DND-41 (cell line): ENCODE measurements around the gene MCCD1.

ENCODE experiments used
- ATAC-seq: fragments of 200-7000 bp; cut with Tn5 transposase; 3 replicates; pipeline ENCODE4 v1.9.1; 2021; ENCODE audit warnings: low read depth; ENCODE audit not compliant: insufficient read depth
- DNase-seq: peaks from one replicate; pipeline ENCODE4 v3.0.0-alpha.2; 2020
- H2AFZ ChIP-seq: 2 replicates; pipeline ENCODE4 v1.6.0; 2012; ENCODE audit warnings: low read depth, low read length
- H3K27ac ChIP-seq: 2 replicates; pipeline ENCODE4 v1.5.1; 2012; ENCODE audit warnings: low read length, inconsistent platforms
- H3K27me3 ChIP-seq: fragments of 200-600 bp; sonication (generic); 2 replicates; pipeline ENCODE4 v1.6.0; 2012; ENCODE audit warnings: low read length, mild to moderate bottlenecking, inconsistent platforms; ENCODE audit not compliant: insufficient read depth, poor library complexity
- H3K36me3 ChIP-seq: 2 replicates; pipeline ENCODE4 v1.5.1; 2012; ENCODE audit warnings: low read length, inconsistent platforms; ENCODE audit not compliant: insufficient read depth
- H3K4me1 ChIP-seq: 2 replicates; pipeline ENCODE4 v1.5.1; 2012; ENCODE audit warnings: mild to moderate bottlenecking, low read length; ENCODE audit not compliant: insufficient read depth
- H3K4me2 ChIP-seq: 2 replicates; pipeline ENCODE4 v1.6.0; 2012; ENCODE audit warnings: mild to moderate bottlenecking, moderate library complexity, low read length, inconsistent platforms; ENCODE audit not compliant: insufficient read depth
- H3K4me3 ChIP-seq, 2 experiments: fragments of 200-600 bp in 1 of 2; shearing (Covaris generic) in 1 of 2; 2 replicates each; pipeline ENCODE4 v1.5.1; 2012 to 2016; ENCODE audit warnings: inconsistent platforms in 2 of 2, low read length in 2 of 2, mild to moderate bottlenecking in 2 of 2, low read depth in 1 of 2, moderate library complexity in 1 of 2
- H3K79me2 ChIP-seq: 2 replicates; pipeline ENCODE4 v1.6.0; 2012; ENCODE audit warnings: low read length, inconsistent platforms; ENCODE audit not compliant: insufficient read depth
- H3K9ac ChIP-seq: 2 replicates; pipeline ENCODE4 v1.6.0; 2012; ENCODE audit warnings: low read depth, mild to moderate bottlenecking, inconsistent platforms, low read length, moderate library complexity
- H3K9me3 ChIP-seq: 2 replicates; pipeline ENCODE4 v1.5.1; 2012; ENCODE audit warnings: low read length, moderate library complexity, mild to moderate bottlenecking, inconsistent platforms; ENCODE audit not compliant: insufficient read depth, severe bottlenecking
- H4K20me1 ChIP-seq: 2 replicates; pipeline ENCODE4 v1.6.0; 2012; ENCODE audit warnings: low read length; ENCODE audit not compliant: insufficient read depth
- EZH2 ChIP-seq: IDR thresholded peaks from 3 replicates; pipeline ENCODE4 v1.6.1; 2012; ENCODE audit warnings: borderline replicate concordance, low read depth, mild to moderate bottlenecking, moderate library complexity, low read length, inconsistent platforms; ENCODE audit not compliant: severe bottlenecking
- TF ChIP-seq, protein P1 (sequence below): IDR thresholded peaks from 2 replicates; pipeline ENCODE4 v1.5.1; 2012; ENCODE audit warnings: borderline replicate concordance, low read length, moderate library complexity, mild to moderate bottlenecking; ENCODE audit not compliant: poor library complexity, severe bottlenecking; ENCODE audit errors: extremely low read depth

MCCD1 gene

DNA sequence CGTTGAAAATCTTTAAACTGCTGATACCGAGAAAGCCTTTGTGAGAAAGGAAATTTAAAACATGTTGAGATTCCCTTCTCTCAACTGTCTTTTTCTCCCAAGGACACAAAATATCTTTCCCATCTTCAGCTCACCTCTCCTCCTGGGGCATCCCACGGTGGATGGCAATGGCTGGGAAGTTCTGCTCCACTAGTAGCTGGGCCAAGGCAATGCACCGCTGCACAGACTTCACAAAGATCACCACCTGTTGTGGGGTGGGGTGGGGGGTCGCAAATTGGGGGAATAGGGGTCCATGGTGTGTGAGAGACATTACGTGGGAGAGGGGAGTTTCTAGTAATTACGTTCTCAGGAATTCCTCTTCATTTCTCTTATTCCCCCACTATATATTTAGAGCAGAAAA is 2.4 kb downstream of the MCCD1 start:
- Histone ChIP-seq H2AFZ (no peak overlapping the region), H3K36me3 (peaks cover 67% of the 10 kb centered on the region), H3K9me3 (no peaks in the 10 kb centered on the region), H3K27me3 (no peaks in the 10 kb centered on the region), H3K4me3 (no peak overlapping the region), H3K4me1 (0 out of 2 replicates have a peak, but pooled peaks cover 3% of the 10 kb centered on the region), H3K9ac (no peak overlapping the region), H4K20me1 (peaks cover 70% of the 10 kb centered on the region), H3K27ac (no peak overlapping the region), H3K79me2 (peaks cover 29% of the 10 kb centered on the region), H3K4me2 (no peak overlapping the region)
- ATAC-seq: no peak
- no peak for TF ChIP-seq EZH2
- TF ChIP-seq, protein P1, sequence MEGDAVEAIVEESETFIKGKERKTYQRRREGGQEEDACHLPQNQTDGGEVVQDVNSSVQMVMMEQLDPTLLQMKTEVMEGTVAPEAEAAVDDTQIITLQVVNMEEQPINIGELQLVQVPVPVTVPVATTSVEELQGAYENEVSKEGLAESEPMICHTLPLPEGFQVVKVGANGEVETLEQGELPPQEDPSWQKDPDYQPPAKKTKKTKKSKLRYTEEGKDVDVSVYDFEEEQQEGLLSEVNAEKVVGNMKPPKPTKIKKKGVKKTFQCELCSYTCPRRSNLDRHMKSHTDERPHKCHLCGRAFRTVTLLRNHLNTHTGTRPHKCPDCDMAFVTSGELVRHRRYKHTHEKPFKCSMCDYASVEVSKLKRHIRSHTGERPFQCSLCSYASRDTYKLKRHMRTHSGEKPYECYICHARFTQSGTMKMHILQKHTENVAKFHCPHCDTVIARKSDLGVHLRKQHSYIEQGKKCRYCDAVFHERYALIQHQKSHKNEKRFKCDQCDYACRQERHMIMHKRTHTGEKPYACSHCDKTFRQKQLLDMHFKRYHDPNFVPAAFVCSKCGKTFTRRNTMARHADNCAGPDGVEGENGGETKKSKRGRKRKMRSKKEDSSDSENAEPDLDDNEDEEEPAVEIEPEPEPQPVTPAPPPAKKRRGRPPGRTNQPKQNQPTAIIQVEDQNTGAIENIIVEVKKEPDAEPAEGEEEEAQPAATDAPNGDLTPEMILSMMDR: no peak
- DNase-seq: no peak

DNA sequence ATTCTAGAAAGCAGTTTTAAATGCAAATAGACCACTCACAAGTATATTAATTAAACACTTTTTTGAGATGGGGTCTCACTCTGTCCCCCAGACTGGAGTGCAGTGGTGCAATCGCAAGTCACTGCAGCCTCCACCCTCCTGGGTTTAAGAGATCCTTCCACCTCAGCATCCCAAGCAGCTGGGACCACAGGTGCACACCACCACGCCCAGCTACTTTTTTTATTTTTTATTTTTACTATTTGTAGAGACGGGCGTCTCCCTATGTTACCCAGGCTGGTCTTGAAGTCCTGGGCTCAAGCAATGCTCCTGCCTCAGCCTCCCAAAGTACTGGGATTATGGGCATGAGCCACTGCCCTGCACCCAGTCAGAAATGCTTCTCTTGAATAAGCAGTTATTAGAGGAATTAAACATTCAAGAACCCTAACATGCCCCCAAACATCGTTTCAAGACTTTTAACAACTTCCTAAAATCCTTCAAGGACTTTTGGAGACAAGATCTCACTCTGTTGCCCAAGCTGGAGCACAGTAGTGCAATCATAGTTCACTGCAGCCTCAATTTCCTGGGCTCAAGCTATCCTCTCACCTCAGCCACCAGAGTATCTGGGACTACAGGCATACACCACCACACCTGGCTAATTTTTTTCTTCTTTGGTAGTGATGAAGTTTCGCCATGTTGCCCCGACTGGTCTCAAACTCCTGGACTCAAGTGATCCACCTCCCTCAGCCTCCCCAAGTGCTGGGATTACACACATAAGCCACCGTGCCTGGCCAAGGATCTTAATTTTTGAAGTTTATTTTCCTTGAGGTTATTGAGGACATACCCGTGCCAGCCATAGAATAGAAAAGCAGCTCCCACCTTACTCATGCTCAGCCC is 3.2 kb downstream of the MCCD1 start:
- Histone ChIP-seq H3K9me3 (no peaks in the 10 kb centered on the region), H2AFZ (no peak overlapping the region), H3K9ac (no peak overlapping the region), H3K4me1 (0 out of 2 replicates have a peak, but pooled peaks cover 9% of the 10 kb centered on the region), H3K27me3 (no peaks in the 10 kb centered on the region), H3K4me3 (no peak overlapping the region), H3K36me3 (peaks cover 75% of the 10 kb centered on the region), H4K20me1 (peaks cover 78% of the 10 kb centered on the region), H3K4me2 (no peak overlapping the region), H3K27ac (no peak overlapping the region), H3K79me2 (peaks cover 37% of the 10 kb centered on the region)
- DNase-seq: no peak
- ATAC-seq: no peak
- no peak for TF ChIP-seq EZH2
- TF ChIP-seq, protein P1: no peak

DNA sequence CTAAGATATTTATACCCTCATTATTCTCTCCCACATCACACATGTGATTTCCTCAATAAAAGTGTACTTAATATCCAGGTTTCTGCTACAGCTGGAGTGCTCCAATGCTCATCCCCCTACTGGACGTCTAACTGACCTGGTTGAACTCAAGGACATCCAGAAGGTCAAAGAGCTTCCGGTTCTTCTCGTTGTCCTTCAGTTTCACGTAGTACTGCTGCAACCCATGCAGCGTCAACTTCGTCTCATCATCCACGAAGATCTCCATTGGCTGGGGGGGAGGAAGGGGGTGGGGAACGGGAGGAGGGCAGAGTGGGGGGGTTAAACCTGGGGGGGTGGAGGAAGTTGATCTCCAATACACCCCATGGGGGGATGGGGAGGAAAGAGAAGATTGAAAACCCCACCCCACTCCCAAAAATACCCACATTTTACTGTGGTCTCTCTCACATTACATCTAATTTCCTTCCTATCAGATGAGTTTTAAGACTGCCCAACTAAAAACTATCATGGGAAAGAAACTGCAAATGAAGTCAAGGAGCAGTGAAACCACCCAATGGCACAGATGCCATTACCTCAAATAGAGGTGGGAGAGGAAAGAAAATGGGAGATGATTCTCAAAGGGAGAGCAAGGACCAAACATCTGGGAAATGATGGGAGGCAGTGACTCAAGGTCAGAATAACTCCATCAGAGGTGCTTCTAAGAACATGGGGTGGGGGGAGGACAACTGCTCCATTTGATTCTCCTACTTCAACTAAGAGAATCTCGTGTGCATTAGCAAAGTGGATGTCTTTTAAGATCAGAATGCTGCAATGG is 4.1 kb downstream of the MCCD1 start:
- Histone ChIP-seq H3K4me3 (no peak overlapping the region), H3K79me2 (peaks cover 45% of the 10 kb centered on the region), H3K4me2 (no peak overlapping the region), H3K27ac (no peak overlapping the region), H2AFZ (no peak overlapping the region), H3K9ac (no peak overlapping the region), H3K9me3 (no peaks in the 10 kb centered on the region), H3K4me1 (peaks cover 13% of the 10 kb centered on the region; the same call in 1 of the 2 replicates), H3K27me3 (no peaks in the 10 kb centered on the region), H3K36me3 (peaks cover 84% of the 10 kb centered on the region), H4K20me1 (peaks cover 84% of the 10 kb centered on the region)
- DNase-seq: no peak
- no peak for TF ChIP-seq EZH2
- TF ChIP-seq, protein P1: no peak
- ATAC-seq: no peak
